HG02870 (cell line): ENCODE measurements around the gene PKNOX2.

Experiments
- ATAC-seq: cut with Tn5 transposase; IDR thresholded peaks from one replicate; pipeline ENCODE4 v1.9.1; 2021; ENCODE audit warnings: mild to moderate bottlenecking, moderate library complexity; ENCODE audit not compliant: unreplicated experiment

Gene PKNOX2

DNA sequence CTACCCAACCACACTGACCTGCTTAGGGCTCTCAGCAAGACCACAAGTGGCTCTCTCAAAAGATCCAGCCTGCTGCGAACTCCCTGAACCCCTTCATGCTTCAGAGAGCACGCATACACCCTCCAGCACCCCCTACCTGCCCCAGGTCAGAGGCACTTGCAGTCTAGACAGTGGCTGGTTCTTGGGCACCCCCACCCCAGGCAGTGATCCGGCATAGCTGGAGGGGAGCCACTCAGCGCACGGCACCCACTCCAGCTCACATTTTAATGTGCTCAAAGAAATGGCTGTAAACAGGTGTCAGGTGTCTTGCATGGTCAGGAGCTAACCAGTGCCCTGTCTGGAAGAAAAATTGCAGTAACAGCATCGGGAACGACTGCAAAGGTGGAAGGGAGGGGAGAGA, 140.8 kb downstream of the PKNOX2 start:
- no peak for ATAC-seq

GRCh38 chr11:125306476-125306875, 141.9 kb downstream of the PKNOX2 start:
- ATAC-seq = no peak

- no peak for ATAC-seq
Observed at GRCh38 chr11:125308246-125308645, 143.7 kb downstream of the PKNOX2 start.

DNA sequence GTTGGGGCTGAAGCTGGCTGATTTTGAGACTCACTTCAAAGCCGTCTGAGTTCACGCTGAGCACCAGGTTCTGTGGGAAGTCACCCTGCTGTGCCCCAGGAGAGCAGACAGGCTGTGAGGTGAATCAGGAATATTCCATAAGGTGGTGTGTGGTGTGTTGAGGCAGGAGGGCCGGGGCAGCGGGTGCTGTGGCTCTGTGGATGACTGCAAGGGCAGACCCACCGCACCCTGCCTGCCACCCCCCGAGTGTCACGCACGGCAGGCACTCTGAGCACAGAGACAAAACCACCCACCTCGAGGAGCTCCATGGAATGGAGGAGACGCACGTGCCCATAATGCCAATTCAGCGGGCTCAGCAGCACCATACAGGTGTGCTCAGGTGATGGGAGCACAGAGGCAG, 147.8 kb downstream of the PKNOX2 start:
- ATAC-seq = no peak

- ATAC-seq = no peak
Observed at GRCh38 chr11:125312812-125313211, 148.3 kb downstream of the PKNOX2 start.

GRCh38 chr11:125313271-125314219, 149.0 kb downstream of the PKNOX2 start:
- ATAC-seq = no peak

GRCh38 chr11:125314276-125315078, 149.9 kb downstream of the PKNOX2 start:
- no peak for ATAC-seq

- no peak for ATAC-seq
Observed at GRCh38 chr11:125315079-125315740, 150.7 kb downstream of the PKNOX2 start.

DNA sequence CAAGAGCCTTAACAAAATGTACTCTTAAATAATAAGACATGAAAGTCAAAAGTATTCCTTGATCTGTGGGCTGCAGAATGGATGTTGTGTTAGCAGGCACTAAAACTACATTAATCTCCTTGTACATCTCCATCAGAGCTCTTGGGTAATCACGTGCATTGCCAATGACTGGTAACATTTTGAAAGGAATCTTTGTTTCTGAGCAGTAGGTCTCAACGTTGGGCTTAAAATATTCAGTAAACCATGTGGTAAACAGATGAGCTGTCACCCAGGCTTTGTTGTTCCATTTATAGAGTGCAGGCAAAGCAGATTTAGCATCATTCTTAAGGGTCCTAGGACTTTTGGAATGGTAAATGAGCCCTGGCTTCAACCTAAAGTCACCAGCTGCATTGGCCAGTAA, 152.9 kb downstream of the PKNOX2 start:
- ATAC-seq = no peak

- ATAC-seq = no peak
Observed at GRCh38 chr11:125319649-125320048, 155.1 kb downstream of the PKNOX2 start.

DNA sequence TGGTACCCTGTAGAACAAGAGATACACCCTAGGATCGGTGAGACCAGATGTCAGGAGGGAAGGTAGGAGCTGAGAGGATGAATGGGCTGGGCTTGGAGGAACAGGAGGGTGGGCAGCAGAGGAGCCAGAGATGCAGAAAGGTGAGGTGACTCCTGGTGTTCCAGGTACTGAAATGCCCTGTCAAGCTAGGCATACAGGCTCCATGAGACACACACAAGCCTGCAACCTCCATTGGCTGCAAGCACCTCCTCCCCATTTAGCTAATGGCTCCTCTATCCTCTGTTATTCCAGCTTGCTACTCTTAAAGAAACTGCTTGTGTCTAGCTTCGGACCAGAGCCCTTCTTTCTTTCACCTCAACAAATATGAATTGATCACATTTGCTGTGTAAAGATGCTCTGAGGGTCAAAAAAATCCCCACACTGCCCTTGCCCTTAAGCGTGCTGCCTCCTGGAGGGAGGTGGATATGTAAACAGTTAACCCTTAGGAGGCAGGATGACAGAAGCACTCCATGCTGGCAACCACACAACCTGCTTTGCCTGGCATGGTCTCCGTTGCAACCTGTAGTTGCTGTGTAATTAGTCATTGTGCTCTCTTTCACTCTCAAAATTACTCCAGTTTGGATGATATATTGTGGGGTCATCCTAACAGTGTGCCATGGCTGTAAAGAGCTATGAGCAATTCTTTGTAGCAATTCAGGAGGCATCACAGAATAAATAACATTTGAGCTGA, 156.0 kb downstream of the PKNOX2 start:
- ATAC-seq = no peak

- no peak for ATAC-seq
Observed at GRCh38 chr11:125322289-125322688, 157.7 kb downstream of the PKNOX2 start.

GRCh38 chr11:125325196-125325595, 160.6 kb downstream of the PKNOX2 start:
- ATAC-seq = no peak

DNA sequence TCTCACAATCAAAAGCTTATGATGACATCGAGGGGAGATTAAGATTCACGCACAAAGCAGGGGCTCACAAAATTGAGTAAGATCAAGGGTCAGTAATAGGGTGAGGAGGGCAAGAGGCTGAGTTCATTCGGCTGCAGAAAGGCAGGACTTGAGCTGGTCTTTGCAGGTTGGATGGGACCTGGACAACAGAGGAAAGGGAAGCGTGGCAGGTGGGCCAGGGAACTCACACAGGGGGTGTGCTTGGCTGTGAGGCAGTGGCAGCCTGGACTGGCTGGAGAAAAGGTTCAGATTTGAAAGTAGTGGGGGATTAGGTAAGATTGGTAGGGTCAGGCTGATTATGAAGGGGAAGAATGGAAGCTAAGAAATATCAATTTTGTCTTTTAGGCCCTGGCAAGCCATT, 161.6 kb downstream of the PKNOX2 start:
- no peak for ATAC-seq

- no peak for ATAC-seq
Observed at GRCh38 chr11:125327518-125328224, 163.1 kb downstream of the PKNOX2 start.

DNA sequence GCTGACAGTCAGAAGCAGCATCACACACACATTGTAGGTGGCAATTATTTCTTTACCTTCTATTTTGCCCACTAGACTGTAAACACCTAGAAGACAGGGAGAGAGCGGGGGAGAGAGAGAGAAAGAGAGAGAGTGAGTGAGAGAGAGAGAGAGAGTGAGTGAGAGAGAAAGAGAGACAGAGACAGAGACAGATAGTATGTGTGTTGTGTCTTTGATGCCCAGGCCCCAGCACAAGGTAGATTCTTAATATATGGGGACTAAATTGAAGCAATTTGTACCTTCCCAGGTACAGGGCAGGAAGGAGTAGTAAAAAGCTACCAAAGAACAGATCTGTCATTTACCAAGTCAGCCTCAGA, 163.7 kb downstream of the PKNOX2 start:
- no peak for ATAC-seq

DNA sequence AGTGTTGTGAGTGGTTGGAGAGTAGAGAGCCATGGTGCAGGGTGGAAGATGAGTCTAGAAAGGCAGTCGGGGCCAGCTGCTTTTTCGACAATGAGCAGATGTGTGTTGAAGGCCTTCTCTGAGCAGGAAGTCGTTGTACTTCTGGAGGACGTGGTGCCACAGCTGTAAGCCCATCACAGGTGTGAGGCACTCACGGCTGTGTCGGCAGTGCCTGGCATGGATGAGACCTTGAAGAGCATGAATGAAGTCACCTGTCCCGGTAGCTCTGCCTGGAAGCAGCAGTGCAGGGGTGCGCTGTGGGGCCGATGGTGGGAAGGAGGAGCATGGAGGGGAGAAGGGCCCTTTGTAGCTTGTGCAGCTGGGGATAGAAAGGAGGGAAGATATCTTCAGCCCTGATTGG, 165.2 kb downstream of the PKNOX2 start:
- no peak for ATAC-seq

- ATAC-seq = no peak
Observed at GRCh38 chr11:125330462-125331325, 166.1 kb downstream of the PKNOX2 start.

DNA sequence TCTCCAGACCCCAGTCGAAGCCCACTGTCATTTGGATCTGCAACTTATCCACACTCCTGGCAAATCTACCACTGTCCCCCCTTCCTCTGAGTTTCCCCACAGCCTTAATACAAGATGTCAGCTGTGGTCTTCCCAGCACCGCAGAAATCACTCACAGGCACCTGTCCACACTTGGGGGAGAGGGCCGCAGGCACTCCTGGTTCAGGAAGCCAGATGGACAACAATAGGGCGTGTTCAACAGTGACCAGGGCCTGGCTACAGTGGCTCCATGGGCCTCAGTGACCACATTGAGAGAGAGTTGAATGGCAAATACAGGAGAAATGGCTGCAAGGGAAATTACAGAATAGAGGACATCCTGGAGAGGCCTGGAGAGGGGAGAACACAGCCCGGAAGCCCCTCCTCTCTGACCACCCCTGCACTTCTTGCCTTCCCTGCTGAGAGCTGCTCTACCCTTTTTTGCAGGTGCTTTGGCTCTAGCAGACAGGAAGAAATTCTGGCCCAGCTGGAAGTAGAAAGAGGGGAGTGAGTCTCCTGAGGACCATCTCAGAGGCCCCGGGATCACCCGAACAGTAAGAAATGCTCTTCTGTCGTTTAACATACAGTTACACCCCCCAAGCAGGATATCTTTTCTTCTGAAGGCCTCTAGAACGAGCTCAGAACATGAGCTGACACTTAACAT, 166.9 kb downstream of the PKNOX2 start:
- ATAC-seq = no peak
